Activated CD4-positive, alpha-beta T cell treated with anti-CD3 and anti-CD28 coated beads, Interleukin-2, Interleukin-4, amounts not matched to agents 100 ng/mL and 50 ng/mL, durations not matched to agents 16 hours and 8 hours (primary cell): ENCODE measurements around the gene ZNF511.

ENCODE experiments used
- DNase-seq: peaks from one replicate; pipeline ENCODE4 v3.0.0-alpha.2; 2020; ENCODE audit warnings: low spot score

ZNF511 gene

DNA sequence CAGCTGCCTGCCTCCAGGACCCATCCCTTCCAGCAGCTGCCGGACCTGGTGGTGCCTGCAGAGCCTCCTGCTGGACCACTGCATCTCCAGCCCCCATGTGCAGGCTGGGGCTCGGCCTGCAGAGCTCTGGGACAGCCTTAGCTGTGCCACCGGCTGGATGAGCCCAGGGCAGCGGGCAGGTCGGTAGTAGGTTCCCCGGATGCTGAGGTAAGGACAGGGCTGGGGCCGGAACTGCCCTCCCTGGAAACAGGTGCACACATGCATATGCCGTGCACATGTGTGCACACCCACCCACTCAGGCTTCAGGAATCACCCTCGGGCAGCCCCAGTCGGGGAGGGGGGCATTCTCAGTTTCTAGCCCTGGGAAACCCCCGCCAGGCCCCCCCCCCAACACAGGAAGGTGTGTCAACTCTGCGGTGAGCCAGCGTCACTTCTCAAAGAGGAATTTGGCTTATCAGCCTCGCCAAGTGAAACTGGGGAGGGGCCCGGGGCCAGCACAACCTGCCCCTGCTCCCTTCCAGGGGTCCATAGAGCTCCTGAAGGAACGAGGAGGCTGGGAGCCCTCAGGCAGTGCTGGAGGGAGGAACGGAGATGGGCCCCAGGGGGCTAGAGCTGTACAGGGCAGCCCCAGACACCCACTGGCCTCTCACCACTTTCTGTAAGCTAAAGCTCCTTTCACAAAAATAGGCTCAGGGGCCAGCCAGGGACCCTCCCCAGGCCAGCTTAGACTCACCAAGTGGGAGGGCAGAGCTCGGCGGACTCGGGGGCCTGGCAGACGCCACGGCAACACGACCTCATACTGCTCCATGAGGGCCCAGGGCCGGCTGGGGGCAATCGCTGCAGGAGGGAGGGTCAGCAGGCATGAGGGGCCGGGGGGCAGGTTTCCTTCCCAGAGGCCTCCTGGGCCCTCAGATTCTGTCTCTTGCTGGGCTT lies 33.7 kb upstream of the ZNF511 start:
- peak; percentile 83 for DNase-seq

DNA sequence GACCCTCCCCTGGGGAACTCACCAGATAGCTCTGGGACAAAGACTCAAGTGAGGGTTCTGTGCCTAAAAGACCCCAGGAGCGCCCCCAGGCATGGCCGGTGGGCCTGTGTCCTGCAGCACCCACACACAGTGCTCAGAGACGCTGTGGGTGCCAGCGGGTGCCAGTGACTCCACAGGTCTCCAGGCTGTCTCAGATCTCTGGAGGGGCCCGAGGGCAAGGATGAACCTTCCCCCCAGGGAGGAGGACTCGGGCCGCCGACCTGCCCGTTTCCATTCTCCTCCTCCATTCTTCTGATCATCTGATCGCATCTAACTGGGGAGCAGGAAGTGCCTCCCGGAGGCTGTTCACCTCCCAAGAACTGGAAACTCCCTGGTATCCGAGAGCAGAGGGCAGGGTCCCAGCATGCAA lies 33.0 kb upstream of the ZNF511 start:
- DNase-seq, result peak; percentile 62

- no peak for DNase-seq
Observed at GRCh38 chr10:133276100-133276434, 32.6 kb upstream of the ZNF511 start.

DNA sequence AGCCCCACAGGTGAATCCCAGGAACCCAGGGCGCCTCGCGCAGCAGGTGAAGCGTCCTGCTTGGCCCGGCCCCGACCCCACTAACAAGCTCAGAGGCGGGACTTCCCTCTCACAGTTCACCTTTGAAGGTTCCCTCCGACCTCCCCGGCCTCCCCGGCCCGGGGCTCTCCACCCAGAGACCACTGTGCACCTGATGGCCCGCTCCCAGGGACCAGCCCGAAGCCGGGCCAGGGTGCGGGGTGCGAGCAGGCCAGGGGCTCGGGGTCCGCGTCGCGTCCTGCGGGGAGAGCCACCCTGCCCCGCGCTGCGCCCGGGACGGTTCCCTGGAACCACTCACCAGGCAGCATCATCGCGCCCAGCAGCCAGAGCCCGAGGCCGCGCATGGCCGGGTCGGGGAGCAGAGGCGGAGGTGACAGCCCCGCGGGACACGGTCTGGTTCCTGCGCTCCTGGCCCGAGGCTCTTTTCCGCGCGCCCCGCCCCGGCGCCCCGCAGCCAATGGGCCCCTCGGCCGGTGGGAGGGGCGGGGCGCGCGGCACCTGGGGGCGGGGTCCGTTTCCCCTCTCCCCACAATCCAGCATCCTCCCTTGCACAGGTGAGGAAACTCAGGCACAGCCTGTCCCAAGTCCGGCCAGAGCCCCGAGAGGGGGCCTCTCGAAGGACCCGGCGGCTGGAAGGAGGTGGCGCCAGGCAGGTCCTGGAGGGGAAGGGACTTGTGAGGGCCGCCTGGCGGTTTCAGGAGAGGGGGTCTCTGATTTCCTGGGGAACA lies 32.1 kb upstream of the ZNF511 start, which contains the start of gene ADAM8:
Gene ADAM8, minus strand, starts transcription at position 434 of the 767 bp plus-strand sequence. Its CDS starts 51 bp downstream, at position 383.
- peak; percentile 69 for DNase-seq

DNA sequence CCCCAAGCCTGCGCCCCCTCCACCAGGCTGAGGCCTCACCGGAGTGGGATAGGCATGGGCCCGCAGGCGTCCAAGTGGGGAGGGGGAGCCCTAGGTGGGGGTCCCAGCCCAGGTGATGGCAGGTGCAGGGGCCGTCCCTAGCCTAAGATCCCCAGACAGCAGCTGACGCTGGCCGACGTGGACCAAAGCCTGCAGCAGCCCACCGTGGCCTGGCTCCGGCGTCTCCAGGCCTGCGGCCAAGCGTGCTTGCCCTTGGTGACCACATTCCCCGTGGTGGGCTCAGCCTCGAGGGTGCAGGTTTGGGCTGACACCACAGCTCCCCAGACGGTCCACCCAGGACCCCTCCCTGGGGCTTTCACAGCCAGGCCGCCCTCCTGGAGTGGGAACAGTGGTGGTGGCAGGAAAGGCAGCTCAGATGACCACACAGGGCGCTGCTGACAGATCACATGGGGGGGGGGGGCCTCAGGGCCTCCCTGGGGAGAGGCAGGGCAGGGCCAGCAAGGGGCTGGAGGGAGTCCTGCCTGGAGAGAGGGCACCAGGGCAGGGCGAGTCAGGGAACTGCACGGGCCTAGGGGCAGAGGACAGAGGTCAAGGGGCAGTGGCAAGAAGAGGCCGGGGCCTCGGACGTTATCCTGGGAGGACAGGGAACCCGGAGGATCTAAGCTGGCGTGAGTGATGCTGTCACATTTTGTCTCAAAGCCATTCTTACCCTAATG lies 31.3 kb upstream of the ZNF511 start:
- DNase-seq, result no peak

DNA sequence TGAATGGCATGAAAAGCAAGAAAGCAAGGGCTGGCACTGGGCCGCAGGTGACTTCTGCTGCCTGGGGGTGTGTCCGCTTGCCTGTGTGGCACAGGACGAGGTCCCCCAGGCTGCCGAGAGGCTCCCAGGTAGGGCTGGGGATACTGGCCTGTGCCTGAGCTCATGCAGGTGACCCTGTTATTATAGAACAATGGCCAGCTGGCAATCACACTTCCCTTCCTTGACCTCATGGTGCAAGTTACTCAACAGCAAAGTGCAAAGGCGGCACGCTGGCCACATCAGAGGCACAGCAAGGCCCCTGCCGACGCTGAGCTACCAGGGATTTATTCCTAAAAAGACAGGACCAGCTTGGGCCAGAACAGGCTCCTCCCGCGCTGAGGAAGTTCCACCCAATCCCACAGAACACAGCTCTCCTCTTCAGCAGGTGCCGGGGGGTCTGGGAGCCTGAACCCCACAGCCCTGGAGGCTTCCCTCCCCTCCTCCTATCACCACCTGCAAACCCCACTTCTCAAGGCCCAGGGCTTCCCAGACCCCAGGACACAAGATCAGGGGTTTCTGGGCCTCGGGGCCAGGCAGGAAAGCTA lies 30.6 kb upstream of the ZNF511 start:
- DNase-seq, result no peak

DNA sequence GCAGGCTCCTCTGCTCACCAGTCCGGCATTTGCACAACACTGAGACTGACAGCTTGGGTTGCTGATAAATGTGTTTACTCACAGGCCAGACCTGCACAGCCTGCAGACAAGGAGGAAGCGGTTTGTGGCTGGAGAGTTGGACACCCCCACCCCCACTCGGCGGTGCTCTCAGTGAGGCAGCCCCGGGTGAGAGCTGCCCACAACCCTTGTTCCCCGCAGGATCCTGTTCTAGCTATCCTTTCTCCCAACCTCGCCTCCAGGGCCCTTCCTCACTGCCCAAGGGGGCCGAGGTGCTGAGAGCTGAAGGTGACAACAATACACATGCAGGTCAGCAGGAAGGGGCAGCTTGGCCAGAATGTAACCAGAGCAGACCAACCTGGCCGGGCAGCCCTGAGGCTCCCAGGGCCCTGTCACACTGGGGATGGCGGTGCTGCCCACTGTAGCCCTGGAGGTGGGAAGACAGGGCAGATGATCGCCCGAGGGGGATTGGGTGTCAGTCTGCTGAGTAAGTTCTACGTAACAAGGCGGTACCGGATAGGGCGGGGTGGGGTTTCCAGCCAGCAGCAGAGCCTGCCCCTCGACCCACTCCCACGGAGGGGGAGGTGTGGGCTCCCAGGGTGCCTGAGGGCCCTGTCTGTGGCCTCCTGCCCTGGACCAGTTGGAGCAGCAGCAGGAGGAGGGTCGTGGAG lies 30.0 kb upstream of the ZNF511 start:
- peak; percentile 79 for DNase-seq

- no peak for DNase-seq
Observed at GRCh38 chr10:133279326-133280226, 29.1 kb upstream of the ZNF511 start.

- DNase-seq, result no peak
Observed at GRCh38 chr10:133280391-133281059, 28.2 kb upstream of the ZNF511 start.

GRCh38 chr10:133281084-133281483 lies 27.6 kb upstream of the ZNF511 start:
- no peak for DNase-seq

DNA sequence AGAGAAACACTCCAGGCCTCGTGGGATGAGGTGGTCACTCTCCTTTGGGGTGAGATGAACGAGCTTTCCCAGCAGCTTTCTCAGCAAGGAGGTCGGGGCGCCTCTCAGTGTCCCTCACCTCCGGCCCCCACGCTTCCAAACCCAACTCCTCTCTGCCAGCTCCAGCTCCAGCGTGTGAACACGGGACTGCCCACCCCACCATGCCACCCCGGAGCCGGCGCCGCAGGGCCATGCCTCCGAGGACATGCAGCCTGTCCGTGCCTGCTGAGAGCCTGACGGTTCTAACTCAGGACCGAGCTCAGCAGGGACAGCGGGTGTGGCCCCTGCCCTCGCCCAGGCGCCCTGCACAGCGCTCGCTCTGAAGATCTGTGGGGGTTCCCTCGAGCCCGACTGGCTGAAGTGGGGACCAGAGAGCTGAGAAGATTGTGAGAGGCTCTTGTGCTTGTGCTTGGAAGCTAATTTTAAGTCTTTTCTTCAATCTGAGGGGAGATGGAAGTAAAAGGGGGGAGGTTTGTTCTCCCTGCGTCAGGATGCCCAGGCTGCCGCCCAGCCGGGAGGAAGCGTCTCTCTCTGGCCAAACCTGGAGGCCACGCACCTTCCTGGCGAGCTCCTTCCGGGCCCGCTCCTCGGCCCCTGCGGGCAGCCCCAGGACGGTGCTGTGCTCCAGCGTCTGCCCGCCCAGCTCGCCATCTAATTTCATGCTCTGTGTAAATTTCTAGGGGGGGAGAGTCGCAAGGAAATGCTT lies 26.9 kb upstream of the ZNF511 start:
- DNase-seq, result no peak

DNA sequence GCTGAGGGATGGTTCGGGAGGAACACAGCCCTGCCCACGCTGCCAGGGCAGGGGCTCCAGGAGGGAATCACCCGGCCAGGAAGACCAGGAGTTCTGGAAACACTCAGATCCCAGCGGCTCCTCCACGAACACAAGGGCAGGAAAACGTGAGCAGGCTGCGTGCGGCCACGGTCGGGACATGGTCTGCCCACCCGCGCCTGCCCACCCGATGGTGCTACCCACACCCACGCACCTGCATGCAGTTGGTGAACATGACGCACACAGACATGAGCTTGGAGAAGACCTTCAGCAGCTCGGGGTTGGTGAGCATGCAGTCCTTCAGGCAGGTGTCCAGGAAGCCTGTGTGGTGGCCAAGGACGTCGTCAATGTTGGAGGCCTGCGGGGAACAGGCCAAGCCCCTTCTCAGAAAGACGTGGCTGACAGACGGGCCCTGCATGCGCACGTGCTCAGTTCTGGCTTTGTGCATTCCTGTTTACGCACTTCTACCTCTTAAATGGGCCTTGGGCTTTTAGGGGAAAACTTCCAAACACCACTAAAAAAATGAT lies 25.8 kb upstream of the ZNF511 start:
- no peak for DNase-seq

- DNase-seq, result no peak
Observed at GRCh38 chr10:133283931-133284330, 24.8 kb upstream of the ZNF511 start.

DNA sequence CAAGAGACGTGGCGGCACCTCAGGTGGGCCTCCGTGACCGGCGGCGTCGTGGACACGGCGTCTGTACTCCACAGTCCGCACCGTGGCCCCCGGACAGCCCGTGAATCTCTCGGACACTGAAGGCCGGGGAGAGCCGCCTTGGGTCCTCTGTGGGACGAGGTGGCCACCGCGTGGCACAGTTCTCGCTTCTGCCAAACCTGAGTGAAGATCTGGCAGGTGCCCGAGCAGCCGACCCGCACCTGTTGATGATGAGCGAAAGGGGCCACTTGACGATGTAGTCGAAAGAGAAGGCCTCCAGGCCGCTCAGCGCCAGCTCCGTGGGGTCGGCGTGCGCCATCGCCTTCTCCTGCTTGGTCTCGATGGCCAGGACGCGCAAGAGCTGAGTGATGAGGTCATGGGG lies 23.5 kb upstream of the ZNF511 start:
- DNase-seq, result no peak

DNA sequence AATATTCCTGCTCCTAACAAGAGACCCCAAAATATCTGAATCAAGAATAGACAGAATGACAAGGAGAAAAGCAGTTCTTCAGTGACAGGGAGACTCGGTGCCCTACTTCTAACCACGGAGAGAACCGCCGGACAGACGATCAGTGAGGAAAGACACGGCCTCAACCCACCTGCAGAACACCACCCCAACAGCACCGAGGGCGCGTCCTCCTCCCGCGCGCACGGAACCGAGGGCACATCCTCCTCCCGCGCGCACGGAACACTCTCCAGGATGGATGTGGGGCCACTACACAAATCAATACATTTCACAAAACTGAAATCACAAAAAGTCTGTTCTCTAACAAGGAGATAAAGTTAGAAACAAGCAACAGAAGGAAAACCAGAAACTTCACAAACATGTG lies 22.3 kb upstream of the ZNF511 start:
- no peak for DNase-seq

- no peak for DNase-seq
Observed at GRCh38 chr10:133287832-133288500, 20.7 kb upstream of the ZNF511 start.

DNA sequence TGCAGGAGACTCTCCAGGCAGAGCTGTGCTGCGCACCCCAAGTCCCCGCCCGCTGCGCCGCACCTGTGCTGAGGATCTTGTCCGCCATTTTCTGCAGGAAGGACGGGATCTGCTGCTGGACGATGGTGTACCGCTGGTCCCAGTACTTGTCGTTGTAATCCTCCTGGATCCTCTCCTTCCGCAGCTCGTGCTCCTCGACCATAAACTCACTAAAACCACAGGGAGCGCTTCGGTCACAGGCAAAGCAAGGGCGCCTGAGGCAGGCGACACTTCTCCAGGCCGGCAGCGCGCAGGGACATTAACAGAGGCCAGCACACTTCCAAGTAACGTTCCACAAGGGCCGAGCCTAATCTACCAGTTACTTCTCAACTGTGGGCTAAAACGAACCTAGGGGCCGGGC lies 19.0 kb upstream of the ZNF511 start:
- no peak for DNase-seq
